NCI-H2227 (cell line): ENCODE data around the gene HSP90AB1.
"Not testable (repeated sequence)": the region's sequence is repeated elsewhere in the genome, so short reads cannot be mapped to it uniquely, and the experiment has no call there.

Source experiments
- DNase-seq: peaks from one replicate; lab custom pipeline; 2025; ENCODE audit not compliant: unreplicated experiment; lab: John Stamatoyannopoulos, UW

Gene HSP90AB1

DNA sequence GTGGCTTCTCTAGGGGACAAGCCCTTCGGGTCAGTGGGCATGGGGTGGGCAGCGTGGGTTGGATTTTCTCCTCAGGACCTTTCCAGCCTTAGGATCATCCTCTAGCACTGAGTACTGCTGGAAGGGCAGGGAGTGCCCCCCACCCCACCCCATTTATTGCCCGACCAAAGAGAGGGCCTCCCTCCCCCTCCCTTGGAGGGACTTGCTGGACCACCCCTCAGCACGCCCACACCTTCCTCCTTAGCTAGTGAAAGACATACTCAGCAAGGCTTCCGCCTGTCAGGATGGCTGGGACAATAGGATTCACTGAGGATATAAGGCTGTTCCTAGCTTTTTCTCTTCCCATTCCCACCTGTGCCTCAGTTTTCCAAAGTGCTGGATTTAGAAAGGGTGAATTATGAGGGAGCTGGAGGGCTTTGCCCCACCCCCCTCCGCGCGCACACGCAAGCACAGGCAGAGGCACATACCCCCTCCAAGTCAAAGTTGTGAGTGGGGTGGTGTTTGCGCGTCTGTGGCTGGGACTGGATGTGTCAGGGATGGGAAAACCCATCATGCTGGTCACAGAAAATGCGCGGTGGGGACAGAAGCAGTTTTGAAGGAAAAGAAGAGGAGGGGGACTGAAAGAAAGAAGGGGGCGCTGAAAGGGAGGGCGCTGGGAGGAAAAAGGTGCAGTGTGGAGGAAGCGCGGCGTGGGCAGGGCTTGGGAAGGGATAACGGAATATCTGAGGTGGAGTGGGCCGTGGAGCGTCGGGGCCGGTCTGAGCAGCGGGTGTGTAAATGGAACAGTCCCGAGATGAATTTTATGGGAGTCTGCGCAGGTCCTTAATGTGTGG, 24.2 kb upstream of the HSP90AB1 start:
- no peak for DNase-seq

- DNase-seq = peak; percentile 80
Measured at GRCh38 chr6:44223319-44224028, 23.4 kb upstream of the HSP90AB1 start, which contains the start of gene SLC29A1. TSS of gene SLC29A1 (plus strand) at chr6:44223595. CDS start at chr6:44227314, 3,719 bp downstream.

GRCh38 chr6:44224029-44224964, 22.6 kb upstream of the HSP90AB1 start:
- DNase-seq = peak; percentile 10

DNA sequence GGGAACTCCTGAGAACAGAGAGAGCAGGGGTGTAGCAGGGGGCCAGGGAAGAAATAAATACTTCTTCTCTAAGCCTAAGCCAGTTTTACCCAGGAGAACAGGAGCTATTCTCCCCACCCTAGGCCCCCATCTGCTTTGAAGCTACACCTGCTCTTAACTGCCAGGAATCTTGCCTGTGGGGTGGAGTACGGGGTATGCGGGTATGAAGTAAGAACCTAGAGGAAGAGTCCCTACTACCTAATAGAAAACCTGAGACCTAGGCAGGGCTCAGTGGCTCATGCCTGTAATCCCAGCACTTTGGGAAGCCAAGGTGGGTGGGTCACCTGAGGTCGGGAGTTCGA, 22.0 kb upstream of the HSP90AB1 start:
- no peak for DNase-seq

GRCh38 chr6:44225579-44226325, 21.1 kb upstream of the HSP90AB1 start:
- DNase-seq = no peak

GRCh38 chr6:44226368-44227147, 20.3 kb upstream of the HSP90AB1 start:
- DNase-seq = peak; percentile 17

DNA sequence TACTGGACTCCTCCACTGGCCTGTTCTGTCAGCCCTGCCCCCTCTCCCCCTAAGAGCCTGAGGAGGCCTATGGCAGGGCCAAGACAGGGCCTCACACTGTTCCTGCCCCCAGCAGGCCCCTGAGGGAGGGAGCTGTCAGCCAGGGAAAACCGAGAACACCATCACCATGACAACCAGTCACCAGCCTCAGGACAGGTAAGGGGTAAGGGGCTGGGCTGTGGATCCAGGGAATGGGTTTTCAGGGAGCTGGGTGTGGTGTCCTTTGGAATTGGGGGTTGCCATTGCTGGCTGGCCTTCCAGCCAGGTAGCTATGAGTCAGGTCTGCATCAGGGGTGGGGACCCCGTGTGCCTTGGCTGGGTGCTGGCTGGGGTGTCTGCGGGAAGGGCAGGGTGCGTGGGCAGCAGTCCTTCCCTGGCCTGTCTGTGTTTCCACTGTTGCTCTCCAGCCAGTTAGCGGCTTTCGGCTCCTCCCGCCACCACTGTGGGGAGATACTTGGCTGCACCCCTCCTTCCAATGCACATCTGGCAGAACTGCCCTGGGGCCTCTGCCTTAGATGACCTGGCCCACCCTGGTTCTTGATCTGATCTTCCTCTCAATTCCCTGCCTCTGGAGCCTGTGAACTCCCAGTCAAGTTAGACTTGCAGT, 19.6 kb upstream of the HSP90AB1 start:
- DNase-seq = peak; percentile 25

DNA sequence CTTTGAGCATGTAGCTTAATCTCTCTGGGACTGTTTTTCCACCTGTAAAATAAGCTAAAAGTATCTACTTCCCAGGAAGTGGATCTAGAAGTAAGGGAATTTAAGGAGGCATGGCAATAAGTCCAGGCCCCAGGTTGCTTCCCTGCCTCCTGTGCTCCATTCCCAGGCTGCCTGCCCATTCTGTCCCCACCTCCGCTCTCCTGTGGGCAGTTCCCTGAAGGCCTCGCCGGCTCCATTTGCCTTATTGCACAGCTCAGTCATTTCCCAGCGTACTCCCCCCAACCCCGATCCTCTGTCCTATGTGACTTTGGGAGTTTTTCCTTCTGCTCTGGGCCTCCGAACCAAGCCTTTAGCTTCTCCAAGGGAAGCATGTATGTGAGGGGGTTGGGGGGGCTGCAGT, 18.9 kb upstream of the HSP90AB1 start:
- no peak for DNase-seq

GRCh38 chr6:44228433-44228832, 18.5 kb upstream of the HSP90AB1 start:
- no peak for DNase-seq

DNA sequence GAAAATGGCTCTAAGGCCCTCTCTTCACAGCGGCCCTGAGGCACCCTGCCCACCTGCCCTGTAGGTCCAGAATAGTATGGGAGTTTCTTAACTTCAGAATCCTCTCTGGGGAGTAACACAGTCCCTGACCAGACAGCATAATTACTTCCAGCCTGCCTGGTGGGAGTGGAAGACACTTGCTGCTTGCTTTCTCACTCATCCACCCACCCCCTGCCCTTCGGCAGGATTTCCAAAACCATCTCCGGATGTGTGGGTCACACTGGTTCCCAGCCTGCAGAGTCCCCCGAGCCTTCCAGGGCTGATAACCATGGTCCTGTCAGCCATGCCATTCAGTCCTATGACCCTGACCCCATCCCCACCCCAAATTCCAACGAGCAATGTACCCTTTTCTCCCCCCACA, 18.1 kb upstream of the HSP90AB1 start:
- DNase-seq = no peak

DNA sequence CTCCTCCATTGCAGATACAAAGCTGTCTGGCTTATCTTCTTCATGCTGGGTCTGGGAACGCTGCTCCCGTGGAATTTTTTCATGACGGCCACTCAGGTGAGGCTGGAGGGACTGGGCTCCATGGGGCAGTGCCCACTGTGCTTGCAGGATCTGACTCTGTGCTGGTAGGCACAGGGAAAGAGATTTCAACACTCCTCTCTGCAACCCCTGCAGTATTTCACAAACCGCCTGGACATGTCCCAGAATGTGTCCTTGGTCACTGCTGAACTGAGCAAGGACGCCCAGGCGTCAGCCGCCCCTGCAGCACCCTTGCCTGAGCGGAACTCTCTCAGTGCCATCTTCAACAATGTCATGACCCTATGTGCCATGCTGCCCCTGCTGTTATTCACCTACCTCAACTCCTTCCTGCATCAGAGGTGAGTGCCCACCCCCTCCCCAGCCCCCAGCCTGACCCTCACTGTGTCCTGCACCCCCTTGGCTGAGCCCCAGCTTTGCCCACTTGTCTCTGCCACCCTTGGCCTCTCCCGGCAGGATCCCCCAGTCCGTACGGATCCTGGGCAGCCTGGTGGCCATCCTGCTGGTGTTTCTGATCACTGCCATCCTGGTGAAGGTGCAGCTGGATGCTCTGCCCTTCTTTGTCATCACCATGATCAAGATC, 17.4 kb upstream of the HSP90AB1 start:
- DNase-seq = no peak

GRCh38 chr6:44230034-44230675, 16.7 kb upstream of the HSP90AB1 start:
- DNase-seq = no peak

- not testable (repeated sequence) for DNase-seq
Measured at GRCh38 chr6:44231426-44231825, 15.5 kb upstream of the HSP90AB1 start.

- DNase-seq = no peak
Measured at GRCh38 chr6:44232676-44233566, 14.0 kb upstream of the HSP90AB1 start.

DNA sequence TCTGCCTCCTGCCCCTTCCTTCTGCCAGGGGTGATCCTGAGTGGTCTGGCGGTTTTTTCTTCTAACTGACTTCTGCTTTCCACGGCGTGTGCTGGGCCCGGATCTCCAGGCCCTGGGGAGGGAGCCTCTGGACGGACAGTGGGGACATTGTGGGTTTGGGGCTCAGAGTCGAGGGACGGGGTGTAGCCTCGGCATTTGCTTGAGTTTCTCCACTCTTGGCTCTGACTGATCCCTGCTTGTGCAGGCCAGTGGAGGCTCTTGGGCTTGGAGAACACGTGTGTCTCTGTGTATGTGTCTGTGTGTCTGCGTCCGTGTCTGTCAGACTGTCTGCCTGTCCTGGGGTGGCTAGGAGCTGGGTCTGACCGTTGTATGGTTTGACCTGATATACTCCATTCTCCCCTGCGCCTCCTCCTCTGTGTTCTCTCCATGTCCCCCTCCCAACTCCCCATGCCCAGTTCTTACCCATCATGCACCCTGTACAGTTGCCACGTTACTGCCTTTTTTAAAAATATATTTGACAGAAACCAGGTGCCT, 13.3 kb upstream of the HSP90AB1 start:
- DNase-seq = no peak

DNA sequence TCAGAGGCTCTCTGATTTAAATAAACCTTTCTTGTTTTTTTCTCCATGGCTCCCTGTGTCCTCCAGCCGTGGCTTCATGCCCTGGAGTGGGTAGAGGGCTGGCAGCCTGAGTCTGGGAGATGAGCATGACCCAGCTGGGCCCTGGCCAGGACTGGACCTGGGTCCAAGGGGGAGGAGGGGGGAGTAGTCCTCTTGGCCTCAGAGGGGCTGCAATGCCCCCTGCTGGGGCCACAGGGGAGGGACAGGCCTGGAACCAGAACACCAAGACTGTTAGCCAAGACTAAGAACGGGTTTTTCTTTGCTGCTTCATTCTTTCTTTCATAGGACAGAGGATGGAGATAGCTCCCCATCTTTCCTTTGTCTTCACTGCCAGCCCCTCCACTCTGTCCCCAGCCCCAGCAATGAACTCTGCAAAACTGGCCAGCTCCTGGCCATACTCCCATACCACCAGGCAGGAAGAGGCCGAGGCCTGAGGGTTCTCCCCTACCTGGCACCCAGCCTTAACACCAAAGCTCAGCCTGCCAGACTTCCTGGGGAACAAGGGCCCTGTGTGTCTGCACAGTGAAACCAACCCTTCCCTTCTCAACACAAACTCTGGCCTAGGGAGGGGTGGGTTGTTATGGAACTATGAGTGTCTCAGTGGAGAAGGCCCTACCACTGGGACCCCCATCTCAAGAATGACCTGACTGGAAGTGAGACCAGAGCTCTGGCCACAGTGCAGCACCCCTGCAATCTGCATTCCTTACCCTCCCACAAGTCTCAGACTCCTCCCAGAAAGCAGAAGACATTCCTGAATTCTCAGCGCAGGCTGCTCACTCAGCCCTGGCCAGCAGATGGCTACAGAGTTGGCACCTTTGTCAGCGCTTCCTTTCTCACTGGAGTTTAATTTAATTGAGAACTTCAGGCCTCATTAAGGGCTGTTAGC, 12.5 kb upstream of the HSP90AB1 start:
- DNase-seq = peak; percentile 48
